GM23338 (cell line): ENCODE data around the gene IRF2BPL. TPM values are rescaled to one million over a fixed set of nuclear protein-coding genes. Genes with fewer than 3 reads are reported as not detected.

ENCODE experiments used
- ATAC-seq: fragments of 200-7000 bp; cut with Tn5 transposase; 3 replicates; pipeline ENCODE4 v1.9.1; 2020
- DNase-seq: peaks from one replicate; pipeline ENCODE4 v3.0.0-alpha.2; 2015; ENCODE audit warnings: low spot score
- H2AFZ ChIP-seq: fragments of 200-600 bp; sonication (generic); 2 replicates; pipeline ENCODE4 v1.8.0; 2016; ENCODE audit warnings: antibody characterized with exemption, mild to moderate bottlenecking, moderate library complexity
- H3F3A ChIP-seq: fragments of 200-600 bp; sonication (generic); replicated peaks from 2 replicates; pipeline ENCODE4 v1.8.0; 2017; ENCODE audit warnings: antibody characterized with exemption, mixed run types, low read depth
- H3K27ac ChIP-seq: fragments of 200-600 bp; sonication (generic); 2 replicates; pipeline ENCODE4 v1.6.1; 2016; ENCODE audit warnings: low read depth
- H3K27me3 ChIP-seq: fragments of 200-600 bp; sonication (generic); 2 replicates; pipeline ENCODE4 v1.8.0; 2016; ENCODE audit warnings: mild to moderate bottlenecking, mixed run types, moderate library complexity; ENCODE audit not compliant: insufficient read depth
- H3K36me3 ChIP-seq: fragments of 200-600 bp; sonication (generic); 2 replicates; pipeline ENCODE4 v1.8.0; 2016; ENCODE audit warnings: mild to moderate bottlenecking; ENCODE audit not compliant: insufficient read depth
- H3K4me1 ChIP-seq: fragments of 200-600 bp; sonication (generic); 2 replicates; pipeline ENCODE4 v1.8.0; 2016; ENCODE audit warnings: mild to moderate bottlenecking, moderate library complexity; ENCODE audit not compliant: insufficient read depth
- H3K4me2 ChIP-seq: fragments of 200-600 bp; sonication (generic); 2 replicates; pipeline ENCODE4 v1.7.1; 2017; ENCODE audit warnings: mixed run types
- H3K4me3 ChIP-seq: fragments of 200-600 bp; sonication (generic); 2 replicates; pipeline ENCODE4 v1.6.1; 2016; ENCODE audit warnings: mixed run types
- H3K79me2 ChIP-seq: fragments of 200-600 bp; sonication (generic); replicated peaks from 2 replicates; pipeline ENCODE4 v1.8.0; 2017; ENCODE audit warnings: mild to moderate bottlenecking; ENCODE audit not compliant: insufficient read depth
- H3K9me2 ChIP-seq: fragments of 200-600 bp; sonication (generic); 2 replicates; pipeline ENCODE4 v1.8.0; 2017; ENCODE audit not compliant: insufficient read depth
- H4K20me1 ChIP-seq: fragments of 200-600 bp; sonication (generic); replicated peaks from 2 replicates; pipeline ENCODE4 v1.8.0; 2017; ENCODE audit warnings: mild to moderate bottlenecking; ENCODE audit not compliant: insufficient read depth
- H3K27ac Mint-ChIP-seq: 2 replicates; pipeline ENCODE4 v1.8.0; 2020; ENCODE audit warnings: inconsistent platforms, mild to moderate bottlenecking, moderate library complexity, mixed read lengths
- H3K27me3 Mint-ChIP-seq: 3 replicates; pipeline ENCODE4 v1.8.0; 2022; ENCODE audit warnings: low read depth, mild to moderate bottlenecking, moderate library complexity, mixed read lengths, inconsistent platforms; ENCODE audit not compliant: insufficient read depth, poor library complexity
- H3K36me3 Mint-ChIP-seq: 3 replicates; pipeline ENCODE4 v1.8.0; 2021; ENCODE audit warnings: low read depth, mild to moderate bottlenecking, inconsistent platforms, moderate library complexity, mixed read lengths
- H3K4me1 Mint-ChIP-seq: 3 replicates; pipeline ENCODE4 v1.8.0; 2020; ENCODE audit warnings: mild to moderate bottlenecking, inconsistent platforms, mixed read lengths
- H3K4me3 Mint-ChIP-seq: 3 replicates; pipeline ENCODE4 v1.8.0; 2021; ENCODE audit warnings: moderate library complexity, mild to moderate bottlenecking, inconsistent platforms, mixed read lengths
- H3K9me3 Mint-ChIP-seq: 3 replicates; pipeline ENCODE4 v1.8.0; 2020; ENCODE audit warnings: moderate library complexity, mild to moderate bottlenecking, inconsistent platforms, mixed read lengths
- CREB1 ChIP-seq: fragments of 250-450 bp; sonication (Bioruptor Pico); IDR thresholded peaks from 2 replicates; pipeline ENCODE4 v1.5.0; 2020; ENCODE audit warnings: low read depth, mild to moderate bottlenecking, moderate library complexity
- EZH2 ChIP-seq: fragments of 200-600 bp; sonication (generic); IDR thresholded peaks from one replicate; pipeline ENCODE4 v1.8.0; 2017; ENCODE audit warnings: antibody characterized with exemption, mild to moderate bottlenecking, low read depth; ENCODE audit not compliant: unreplicated experiment
- EZH2phosphoT487 ChIP-seq: fragments of 200-600 bp; sonication (generic); IDR thresholded peaks from one replicate; pipeline ENCODE4 v1.8.1; 2018; ENCODE audit warnings: antibody characterized with exemption; ENCODE audit not compliant: unreplicated experiment
- JUNB ChIP-seq: IDR thresholded peaks from one replicate; pipeline ENCODE4 v1.6.1; 2016; ENCODE audit warnings: antibody characterized with exemption; ENCODE audit not compliant: unreplicated experiment
- NANOG ChIP-seq: IDR thresholded peaks from 2 replicates; pipeline ENCODE4 v1.6.1; 2016; ENCODE audit warnings: antibody characterized with exemption, borderline replicate concordance
- POLR2AphosphoS5 ChIP-seq: IDR thresholded peaks from 2 replicates; pipeline ENCODE4 v1.6.1; 2016; ENCODE audit warnings: antibody characterized with exemption, low read depth
- STAT1 ChIP-seq: IDR thresholded peaks from one replicate; pipeline ENCODE4 v1.6.1; 2016; ENCODE audit warnings: antibody characterized with exemption; ENCODE audit not compliant: unreplicated experiment
- ZNF114 ChIP-seq: fragments of 250-450 bp; sonication (Bioruptor Pico); IDR thresholded peaks from 2 replicates; pipeline ENCODE4 v1.5.0; 2020; ENCODE audit warnings: mild to moderate bottlenecking, moderate library complexity
- ZNF331 ChIP-seq: fragments of 250-450 bp; sonication (Bioruptor Pico); IDR thresholded peaks from 2 replicates; pipeline ENCODE4 v1.5.0; 2020; ENCODE audit warnings: low read depth, mild to moderate bottlenecking, moderate library complexity
- polyA plus RNA-seq: library from polyadenylated mRNA; unstranded; fragments of >200 nt; fragmentation: Nextera tagmentation; extraction: Ambion mirVana; gene quantifications from 2 replicates; pipeline ENCODE4 v1.2.1, GENCODE V29; 2016
- total RNA-seq: library from RNA; depleted of rRNA; stranded (reverse); fragments of >200 nt; shearing (Covaris generic); gene quantifications from 2 replicates; pipeline ENCODE4 v1.2.3, GENCODE V29; 2014
- TF ChIP-seq, protein P1 (sequence below): fragments of 250-450 bp; sonication (Bioruptor Pico); IDR thresholded peaks from 2 replicates; pipeline ENCODE4 v1.5.0; 2020; ENCODE audit warnings: mild to moderate bottlenecking, moderate library complexity
- TF ChIP-seq, protein P2 (sequence below), 2 experiments: fragments of 200-600 bp in 1 of 2; sonication (generic) in 1 of 2; conservative IDR thresholded peaks; 2 replicates each; pipeline versions ENCODE4 v1.5.1 to v1.6.1; 2016 to 2017; ENCODE audit warnings: antibody characterized with exemption in 2 of 2, low read depth in 2 of 2, mild to moderate bottlenecking in 2 of 2, moderate library complexity in 1 of 2
- TF ChIP-seq, protein P3 (sequence below): IDR thresholded peaks from one replicate; pipeline ENCODE4 v1.6.1; 2018; ENCODE audit warnings: antibody characterized with exemption; ENCODE audit not compliant: unreplicated experiment
- TF ChIP-seq, protein P4 (sequence below): IDR thresholded peaks from 2 replicates; pipeline ENCODE4 v1.6.1; 2016; ENCODE audit warnings: antibody characterized with exemption

IRF2BPL gene
- total and polyA plus RNA-seq, 2 experiments from 2014 or later, result 11.2 to 119 TPM

DNA sequence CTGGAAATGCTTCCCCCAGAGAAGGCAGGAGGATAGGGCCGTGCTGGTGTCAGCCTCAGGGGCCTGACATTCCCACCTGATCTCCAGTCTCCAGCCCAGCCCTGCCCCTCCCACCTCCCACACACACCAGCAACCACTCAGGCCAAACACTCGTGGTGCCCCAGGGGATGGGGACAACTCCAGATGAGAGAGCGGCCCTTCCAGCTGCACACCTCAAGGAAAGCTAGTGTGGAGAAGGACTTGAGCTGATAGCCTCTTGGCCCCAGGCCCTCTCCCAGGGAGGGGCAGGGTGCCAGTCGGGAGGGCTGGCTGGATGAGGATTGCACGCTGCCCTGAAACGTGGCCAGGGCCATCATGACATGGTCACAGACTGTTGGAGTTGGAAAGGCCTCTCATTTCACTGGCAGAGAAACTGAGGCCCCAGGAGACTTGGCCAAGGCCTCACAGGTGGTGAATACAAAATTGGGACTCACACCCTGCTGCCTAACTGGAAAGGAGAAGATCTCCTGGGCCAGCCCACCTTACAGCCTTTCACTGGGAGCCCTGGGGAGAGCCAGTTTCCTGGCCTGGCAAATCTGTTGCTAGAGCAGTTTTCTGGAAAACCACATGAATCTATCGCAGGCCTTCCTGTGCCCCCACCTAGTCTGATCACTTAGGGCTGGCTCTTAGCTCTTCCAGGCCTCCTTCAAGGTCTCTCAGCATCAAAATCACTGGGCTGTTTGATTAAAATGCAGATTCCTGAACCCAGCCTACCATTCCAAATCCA is 52.1 kb downstream of the IRF2BPL start:
- Histone ChIP-seq H3K36me3 (no peaks in the 10 kb centered on the region), H3K27me3 (no peaks in the 10 kb centered on the region), H3K27ac (no peak overlapping the region), H3K4me2 (no peak overlapping the region), H3K4me3 (no peak overlapping the region), H2AFZ (peak overlapping the region; percentile 83), H3K79me2 (no peaks in the 10 kb centered on the region), H4K20me1 (no peaks in the 10 kb centered on the region), H3K4me1 (peaks cover 3% of the 10 kb centered on the region; the same call in 1 of the 2 replicates), H3F3A (0 out of 2 replicates have a peak, but pooled peaks cover 5% of the 10 kb centered on the region), H3K9me2 (no peaks in the 10 kb centered on the region)
- no peak overlapping the region for H3K27ac Mint-ChIP-seq
- TF ChIP-seq POLR2AphosphoS5 (no peak), JUNB (no peak), EZH2phosphoT487 (no peak), CREB1 (CRISPR knock-in tag) (no peak), NANOG (no peak), ZNF114 (CRISPR knock-in tag) (no peak), EZH2 (no peak), ZNF331 (CRISPR knock-in tag) (no peak), STAT1 (no peak)
- TF ChIP-seq, protein P1, sequence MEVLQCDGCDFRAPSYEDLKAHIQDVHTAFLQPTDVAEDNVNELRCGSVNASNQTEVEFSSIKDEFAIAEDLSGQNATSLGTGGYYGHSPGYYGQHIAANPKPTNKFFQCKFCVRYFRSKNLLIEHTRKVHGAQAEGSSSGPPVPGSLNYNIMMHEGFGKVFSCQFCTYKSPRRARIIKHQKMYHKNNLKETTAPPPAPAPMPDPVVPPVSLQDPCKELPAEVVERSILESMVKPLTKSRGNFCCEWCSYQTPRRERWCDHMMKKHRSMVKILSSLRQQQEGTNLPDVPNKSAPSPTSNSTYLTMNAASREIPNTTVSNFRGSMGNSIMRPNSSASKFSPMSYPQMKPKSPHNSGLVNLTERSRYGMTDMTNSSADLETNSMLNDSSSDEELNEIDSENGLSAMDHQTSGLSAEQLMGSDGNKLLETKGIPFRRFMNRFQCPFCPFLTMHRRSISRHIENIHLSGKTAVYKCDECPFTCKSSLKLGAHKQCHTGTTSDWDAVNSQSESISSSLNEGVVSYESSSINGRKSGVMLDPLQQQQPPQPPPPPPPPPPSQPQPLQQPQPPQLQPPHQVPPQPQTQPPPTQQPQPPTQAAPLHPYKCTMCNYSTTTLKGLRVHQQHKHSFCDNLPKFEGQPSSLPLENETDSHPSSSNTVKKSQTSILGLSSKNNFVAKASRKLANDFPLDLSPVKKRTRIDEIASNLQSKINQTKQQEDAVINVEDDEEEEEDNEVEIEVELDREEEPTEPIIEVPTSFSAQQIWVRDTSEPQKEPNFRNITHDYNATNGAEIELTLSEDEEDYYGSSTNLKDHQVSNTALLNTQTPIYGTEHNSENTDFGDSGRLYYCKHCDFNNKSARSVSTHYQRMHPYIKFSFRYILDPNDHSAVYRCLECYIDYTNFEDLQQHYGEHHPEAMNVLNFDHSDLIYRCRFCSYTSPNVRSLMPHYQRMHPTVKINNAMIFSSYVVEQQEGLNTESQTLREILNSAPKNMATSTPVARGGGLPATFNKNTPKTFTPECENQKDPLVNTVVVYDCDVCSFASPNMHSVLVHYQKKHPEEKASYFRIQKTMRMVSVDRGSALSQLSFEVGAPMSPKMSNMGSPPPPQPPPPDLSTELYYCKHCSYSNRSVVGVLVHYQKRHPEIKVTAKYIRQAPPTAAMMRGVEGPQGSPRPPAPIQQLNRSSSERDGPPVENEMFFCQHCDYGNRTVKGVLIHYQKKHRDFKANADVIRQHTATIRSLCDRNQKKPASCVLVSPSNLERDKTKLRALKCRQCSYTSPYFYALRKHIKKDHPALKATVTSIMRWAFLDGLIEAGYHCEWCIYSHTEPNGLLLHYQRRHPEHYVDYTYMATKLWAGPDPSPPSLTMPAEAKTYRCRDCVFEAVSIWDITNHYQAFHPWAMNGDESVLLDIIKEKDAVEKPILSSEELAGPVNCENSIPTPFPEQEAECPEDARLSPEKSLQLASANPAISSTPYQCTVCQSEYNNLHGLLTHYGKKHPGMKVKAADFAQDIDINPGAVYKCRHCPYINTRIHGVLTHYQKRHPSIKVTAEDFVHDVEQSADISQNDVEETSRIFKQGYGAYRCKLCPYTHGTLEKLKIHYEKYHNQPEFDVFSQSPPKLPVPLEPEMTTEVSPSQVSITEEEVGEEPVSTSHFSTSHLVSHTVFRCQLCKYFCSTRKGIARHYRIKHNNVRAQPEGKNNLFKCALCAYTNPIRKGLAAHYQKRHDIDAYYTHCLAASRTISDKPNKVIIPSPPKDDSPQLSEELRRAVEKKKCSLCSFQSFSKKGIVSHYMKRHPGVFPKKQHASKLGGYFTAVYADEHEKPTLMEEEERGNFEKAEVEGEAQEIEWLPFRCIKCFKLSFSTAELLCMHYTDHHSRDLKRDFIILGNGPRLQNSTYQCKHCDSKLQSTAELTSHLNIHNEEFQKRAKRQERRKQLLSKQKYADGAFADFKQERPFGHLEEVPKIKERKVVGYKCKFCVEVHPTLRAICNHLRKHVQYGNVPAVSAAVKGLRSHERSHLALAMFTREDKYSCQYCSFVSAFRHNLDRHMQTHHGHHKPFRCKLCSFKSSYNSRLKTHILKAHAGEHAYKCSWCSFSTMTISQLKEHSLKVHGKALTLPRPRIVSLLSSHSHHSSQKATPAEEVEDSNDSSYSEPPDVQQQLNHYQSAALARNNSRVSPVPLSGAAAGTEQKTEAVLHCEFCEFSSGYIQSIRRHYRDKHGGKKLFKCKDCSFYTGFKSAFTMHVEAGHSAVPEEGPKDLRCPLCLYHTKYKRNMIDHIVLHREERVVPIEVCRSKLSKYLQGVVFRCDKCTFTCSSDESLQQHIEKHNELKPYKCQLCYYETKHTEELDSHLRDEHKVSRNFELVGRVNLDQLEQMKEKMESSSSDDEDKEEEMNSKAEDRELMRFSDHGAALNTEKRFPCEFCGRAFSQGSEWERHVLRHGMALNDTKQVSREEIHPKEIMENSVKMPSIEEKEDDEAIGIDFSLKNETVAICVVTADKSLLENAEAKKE (CRISPR knock-in tag), result no peak
- TF ChIP-seq, protein P2, sequence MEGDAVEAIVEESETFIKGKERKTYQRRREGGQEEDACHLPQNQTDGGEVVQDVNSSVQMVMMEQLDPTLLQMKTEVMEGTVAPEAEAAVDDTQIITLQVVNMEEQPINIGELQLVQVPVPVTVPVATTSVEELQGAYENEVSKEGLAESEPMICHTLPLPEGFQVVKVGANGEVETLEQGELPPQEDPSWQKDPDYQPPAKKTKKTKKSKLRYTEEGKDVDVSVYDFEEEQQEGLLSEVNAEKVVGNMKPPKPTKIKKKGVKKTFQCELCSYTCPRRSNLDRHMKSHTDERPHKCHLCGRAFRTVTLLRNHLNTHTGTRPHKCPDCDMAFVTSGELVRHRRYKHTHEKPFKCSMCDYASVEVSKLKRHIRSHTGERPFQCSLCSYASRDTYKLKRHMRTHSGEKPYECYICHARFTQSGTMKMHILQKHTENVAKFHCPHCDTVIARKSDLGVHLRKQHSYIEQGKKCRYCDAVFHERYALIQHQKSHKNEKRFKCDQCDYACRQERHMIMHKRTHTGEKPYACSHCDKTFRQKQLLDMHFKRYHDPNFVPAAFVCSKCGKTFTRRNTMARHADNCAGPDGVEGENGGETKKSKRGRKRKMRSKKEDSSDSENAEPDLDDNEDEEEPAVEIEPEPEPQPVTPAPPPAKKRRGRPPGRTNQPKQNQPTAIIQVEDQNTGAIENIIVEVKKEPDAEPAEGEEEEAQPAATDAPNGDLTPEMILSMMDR (conservative IDR thresholded peaks at IDR 0.05; ENCODE audit: low read depth in 2 of 2), result no peak
- TF ChIP-seq, protein P3, sequence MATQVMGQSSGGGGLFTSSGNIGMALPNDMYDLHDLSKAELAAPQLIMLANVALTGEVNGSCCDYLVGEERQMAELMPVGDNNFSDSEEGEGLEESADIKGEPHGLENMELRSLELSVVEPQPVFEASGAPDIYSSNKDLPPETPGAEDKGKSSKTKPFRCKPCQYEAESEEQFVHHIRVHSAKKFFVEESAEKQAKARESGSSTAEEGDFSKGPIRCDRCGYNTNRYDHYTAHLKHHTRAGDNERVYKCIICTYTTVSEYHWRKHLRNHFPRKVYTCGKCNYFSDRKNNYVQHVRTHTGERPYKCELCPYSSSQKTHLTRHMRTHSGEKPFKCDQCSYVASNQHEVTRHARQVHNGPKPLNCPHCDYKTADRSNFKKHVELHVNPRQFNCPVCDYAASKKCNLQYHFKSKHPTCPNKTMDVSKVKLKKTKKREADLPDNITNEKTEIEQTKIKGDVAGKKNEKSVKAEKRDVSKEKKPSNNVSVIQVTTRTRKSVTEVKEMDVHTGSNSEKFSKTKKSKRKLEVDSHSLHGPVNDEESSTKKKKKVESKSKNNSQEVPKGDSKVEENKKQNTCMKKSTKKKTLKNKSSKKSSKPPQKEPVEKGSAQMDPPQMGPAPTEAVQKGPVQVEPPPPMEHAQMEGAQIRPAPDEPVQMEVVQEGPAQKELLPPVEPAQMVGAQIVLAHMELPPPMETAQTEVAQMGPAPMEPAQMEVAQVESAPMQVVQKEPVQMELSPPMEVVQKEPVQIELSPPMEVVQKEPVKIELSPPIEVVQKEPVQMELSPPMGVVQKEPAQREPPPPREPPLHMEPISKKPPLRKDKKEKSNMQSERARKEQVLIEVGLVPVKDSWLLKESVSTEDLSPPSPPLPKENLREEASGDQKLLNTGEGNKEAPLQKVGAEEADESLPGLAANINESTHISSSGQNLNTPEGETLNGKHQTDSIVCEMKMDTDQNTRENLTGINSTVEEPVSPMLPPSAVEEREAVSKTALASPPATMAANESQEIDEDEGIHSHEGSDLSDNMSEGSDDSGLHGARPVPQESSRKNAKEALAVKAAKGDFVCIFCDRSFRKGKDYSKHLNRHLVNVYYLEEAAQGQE, result no peak
- TF ChIP-seq, protein P4, sequence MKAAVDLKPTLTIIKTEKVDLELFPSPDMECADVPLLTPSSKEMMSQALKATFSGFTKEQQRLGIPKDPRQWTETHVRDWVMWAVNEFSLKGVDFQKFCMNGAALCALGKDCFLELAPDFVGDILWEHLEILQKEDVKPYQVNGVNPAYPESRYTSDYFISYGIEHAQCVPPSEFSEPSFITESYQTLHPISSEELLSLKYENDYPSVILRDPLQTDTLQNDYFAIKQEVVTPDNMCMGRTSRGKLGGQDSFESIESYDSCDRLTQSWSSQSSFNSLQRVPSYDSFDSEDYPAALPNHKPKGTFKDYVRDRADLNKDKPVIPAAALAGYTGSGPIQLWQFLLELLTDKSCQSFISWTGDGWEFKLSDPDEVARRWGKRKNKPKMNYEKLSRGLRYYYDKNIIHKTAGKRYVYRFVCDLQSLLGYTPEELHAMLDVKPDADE, result no peak
- H3K27me3 Mint-ChIP-seq, result peaks cover 8% of the 10 kb centered on the region
- H3K9me3 Mint-ChIP-seq, result no peaks in the 10 kb centered on the region; the same call in 2 of the 3 replicates
- no peak for DNase-seq
- H3K4me3 Mint-ChIP-seq, result no peak overlapping the region
- ATAC-seq, result no peak; the same call in 2 of the 3 replicates
- no peaks in the 10 kb centered on the region for H3K36me3 Mint-ChIP-seq
- peaks cover 10% of the 10 kb centered on the region for H3K4me1 Mint-ChIP-seq
